Smooth muscle cell (in vitro differentiated cells): ENCODE measurements around the gene PHGDH. TPM values are rescaled to one million over a fixed set of nuclear protein-coding genes. Genes with fewer than 3 reads are reported as not detected.

ENCODE experiments used
- DNase-seq: peaks from one replicate; lab custom pipeline; 2025; ENCODE audit not compliant: unreplicated experiment; lab: John Stamatoyannopoulos, UW
- H2AFZ ChIP-seq: fragments of 200-600 bp; sonication (generic); 2 replicates; pipeline ENCODE4 v1.6.0; 2016; ENCODE audit warnings: antibody characterized with exemption, low read depth, mild to moderate bottlenecking
- H3F3A ChIP-seq: fragments of 200-600 bp; sonication (generic); 2 replicates; pipeline ENCODE4 v1.6.0; 2017; ENCODE audit warnings: antibody characterized with exemption, low read depth
- H3K27ac ChIP-seq: fragments of 200-600 bp; sonication (generic); 2 replicates; pipeline ENCODE4 v1.5.1; 2016; ENCODE audit warnings: low read depth, mild to moderate bottlenecking
- H3K27me3 ChIP-seq: fragments of 200-600 bp; sonication (generic); 2 replicates; pipeline ENCODE4 v1.6.1; 2016; ENCODE audit warnings: low read depth, mild to moderate bottlenecking
- H3K36me3 ChIP-seq: fragments of 200-600 bp; sonication (generic); 2 replicates; pipeline ENCODE4 v1.5.1; 2016; ENCODE audit warnings: low read depth
- H3K4me1 ChIP-seq: fragments of 200-600 bp; sonication (generic); 2 replicates; pipeline ENCODE4 v1.5.1; 2016; ENCODE audit warnings: low read depth
- H3K4me2 ChIP-seq: fragments of 200-600 bp; sonication (generic); 2 replicates; pipeline ENCODE4 v1.6.0; 2016; ENCODE audit warnings: mild to moderate bottlenecking
- H3K4me3 ChIP-seq: fragments of 200-600 bp; sonication (generic); 2 replicates; pipeline ENCODE4 v1.5.1; 2016; ENCODE audit warnings: mild to moderate bottlenecking
- H3K79me2 ChIP-seq: fragments of 200-600 bp; sonication (generic); 2 replicates; pipeline ENCODE4 v1.6.0; 2016; ENCODE audit warnings: low read depth, mild to moderate bottlenecking
- H3K9ac ChIP-seq: fragments of 200-600 bp; sonication (generic); 2 replicates; pipeline ENCODE4 v1.6.0; 2016; ENCODE audit warnings: low read depth
- H3K9me3 ChIP-seq: fragments of 200-600 bp; sonication (generic); replicated peaks from 2 replicates; pipeline ENCODE4 v1.5.1; 2016; ENCODE audit warnings: low read depth
- H4K20me1 ChIP-seq: fragments of 200-600 bp; sonication (generic); 2 replicates; pipeline ENCODE4 v1.6.0; 2016; ENCODE audit warnings: low read depth
- CTCF ChIP-seq: fragments of 200-600 bp; sonication (generic); IDR thresholded peaks from 2 replicates; pipeline ENCODE4 v1.5.1; 2017; ENCODE audit warnings: borderline replicate concordance, mild to moderate bottlenecking, antibody characterized with exemption; ENCODE audit not compliant: insufficient read depth, poor library complexity, severe bottlenecking
- WGBS: methylation state at CpG from one replicate; pipeline ENCODE4 v1.1.7; 2016; ENCODE audit warnings: low lambda C conversion rate; 5-methylcytosine and 5-hydroxymethylcytosine counted together
- polyA plus RNA-seq: library from polyadenylated mRNA; unstranded; fragments of >200 nt; fragmentation: Nextera tagmentation; extraction: Ambion mirVana; gene quantifications from 2 replicates; pipeline ENCODE4 v1.2.1, GENCODE V29; 2016
- total RNA-seq: library from RNA; depleted of rRNA; stranded (reverse); fragments of >200 nt; gene quantifications from 2 replicates; pipeline ENCODE4 v1.2.3, GENCODE V29; 2014

PHGDH gene
- total and polyA plus RNA-seq, 2 experiments from 2014 or later, result 93.2 to 134 TPM

GRCh38 chr1:119679223-119679622, 32.5 kb upstream of the PHGDH start:
- no peaks in the 10 kb centered on the region for H3K9me3 ChIP-seq
- no peak overlapping the region for H3K27ac ChIP-seq
- H2AFZ ChIP-seq, result no peak overlapping the region
- 94% methylated on average over 1 of the region's 1 CpG for WGBS
- H4K20me1 ChIP-seq, result no peaks in the 10 kb centered on the region
- no peak overlapping the region for H3K9ac ChIP-seq
- no peak for DNase-seq
- H3K4me1 ChIP-seq, result peaks cover 8% of the 10 kb centered on the region
- H3K4me3 ChIP-seq, result no peak overlapping the region
- TF ChIP-seq CTCF, result no peak
- no peaks in the 10 kb centered on the region for H3F3A ChIP-seq
- H3K36me3 ChIP-seq, result no peaks in the 10 kb centered on the region
- no peaks in the 10 kb centered on the region for H3K27me3 ChIP-seq
- no peaks in the 10 kb centered on the region for H3K79me2 ChIP-seq
- no peak overlapping the region for H3K4me2 ChIP-seq

- no peak for DNase-seq
These were observed 31.5 kb upstream of the PHGDH start for GRCh38 chr1:119680193-119680592.

GRCh38 chr1:119680723-119681122, 31.0 kb upstream of the PHGDH start:
- Histone ChIP-seq H3K27me3 (no peaks in the 10 kb centered on the region), H3K4me3 (no peak overlapping the region), H3F3A (no peaks in the 10 kb centered on the region), H3K79me2 (no peaks in the 10 kb centered on the region), H2AFZ (no peak overlapping the region), H3K27ac (no peak overlapping the region), H3K4me2 (no peak overlapping the region), H3K9ac (no peak overlapping the region), H4K20me1 (no peaks in the 10 kb centered on the region), H3K9me3 (no peaks in the 10 kb centered on the region), H3K4me1 (no peaks in the 10 kb centered on the region), H3K36me3 (no peaks in the 10 kb centered on the region)
- no peak for DNase-seq
- no peak for TF ChIP-seq CTCF
- WGBS, result 89% methylated on average over 2 of the region's 2 CpGs

More at GRCh38 chr1:119680193-119680592, 31.5 kb upstream of the PHGDH start:
- Histone ChIP-seq H3K4me1 (peaks cover under 1% of the 10 kb centered on the region), H4K20me1 (no peaks in the 10 kb centered on the region), H3K4me3 (no peak overlapping the region), H3F3A (no peaks in the 10 kb centered on the region), H3K27ac (no peak overlapping the region), H3K27me3 (no peaks in the 10 kb centered on the region), H2AFZ (no peak overlapping the region), H3K9ac (no peak overlapping the region), H3K9me3 (no peaks in the 10 kb centered on the region), H3K79me2 (no peaks in the 10 kb centered on the region), H3K4me2 (no peak overlapping the region), H3K36me3 (no peaks in the 10 kb centered on the region)
- WGBS, result 95% methylated on average over 3 of the region's 3 CpGs
- no peak for TF ChIP-seq CTCF

- no peaks in the 10 kb centered on the region for H4K20me1 ChIP-seq
- H3K9me3 ChIP-seq, result no peaks in the 10 kb centered on the region
- no peak overlapping the region for H3K27ac ChIP-seq
- H3K36me3 ChIP-seq, result no peaks in the 10 kb centered on the region
- no peak for DNase-seq
- no peak overlapping the region for H3K4me3 ChIP-seq
- H3K9ac ChIP-seq, result no peak overlapping the region
- 91% methylated on average over 2 of the region's 2 CpGs for WGBS
- H3F3A ChIP-seq, result no peaks in the 10 kb centered on the region
- H3K79me2 ChIP-seq, result no peaks in the 10 kb centered on the region
- no peaks in the 10 kb centered on the region for H3K27me3 ChIP-seq
- no peaks in the 10 kb centered on the region for H3K4me1 ChIP-seq
- H2AFZ ChIP-seq, result no peak overlapping the region
- no peak for TF ChIP-seq CTCF
- H3K4me2 ChIP-seq, result no peak overlapping the region
These were observed 30.2 kb upstream of the PHGDH start for GRCh38 chr1:119681560-119681959.
